WTC11 (cell line): ENCODE data around the gene ALDOB. TPM values are rescaled to one million over a fixed set of nuclear protein-coding genes. Genes with fewer than 3 reads are reported as not detected.

Experiments
- ATAC-seq: fragments of 200-7000 bp; cut with Tn5 transposase; 2 replicates; pipeline ENCODE4 v1.10.0; 2021; ENCODE audit warnings: mild to moderate bottlenecking, moderate library complexity
- CTCF ChIA-PET: fragments of 300-600 bp; sonication (Branson Sonifier 250); formaldehyde crosslinking; loops from one replicate; lab custom pipeline; 2021; ENCODE audit warnings: antibody characterized with exemption; lab: Charles Lee
- POLR2A ChIA-PET: fragments of 350-600 bp; sonication (Branson Sonifier 250); formaldehyde crosslinking; loops from one replicate; lab custom pipeline; 2021; ENCODE audit warnings: antibody characterized with exemption; lab: Charles Lee
- DNase-seq: peaks from one replicate; pipeline ENCODE4 v3.0.0; 2021; ENCODE audit warnings: low spot score
- H3K27ac Mint-ChIP-seq: 2 replicates; pipeline ENCODE4 v1.8.0; 2021; ENCODE audit warnings: mixed read lengths
- H3K27me3 Mint-ChIP-seq: 2 replicates; pipeline ENCODE4 v1.8.0; 2021; ENCODE audit warnings: low read depth, mild to moderate bottlenecking, moderate library complexity, mixed read lengths
- H3K36me3 Mint-ChIP-seq: 2 replicates; pipeline ENCODE4 v1.8.0; 2021; ENCODE audit warnings: mixed read lengths
- H3K4me1 Mint-ChIP-seq: 2 replicates; pipeline ENCODE4 v1.8.0; 2022; ENCODE audit warnings: mixed read lengths
- H3K4me3 Mint-ChIP-seq: 2 replicates; pipeline ENCODE4 v1.8.0; 2021; ENCODE audit warnings: mild to moderate bottlenecking, moderate library complexity, mixed read lengths
- H3K9me3 Mint-ChIP-seq: 2 replicates; pipeline ENCODE4 v1.8.0; 2021; ENCODE audit warnings: mixed read lengths
- CBFB ChIP-seq: sonication (generic); formaldehyde crosslinking; IDR thresholded peaks from 2 replicates; pipeline ENCODE4 v1.8.1; 2022; ENCODE audit warnings: mild to moderate bottlenecking, low read depth, missing genetic modification reagents
- CREM ChIP-seq: sonication (generic); formaldehyde crosslinking; IDR thresholded peaks from 2 replicates; pipeline ENCODE4 v1.8.1; 2022; ENCODE audit warnings: mild to moderate bottlenecking, missing genetic modification reagents, moderate library complexity
- ELF4 ChIP-seq: sonication (generic); formaldehyde crosslinking; IDR thresholded peaks from 2 replicates; pipeline ENCODE4 v1.8.1; 2022; ENCODE audit warnings: low read depth, mild to moderate bottlenecking, moderate library complexity, missing genetic modification reagents
- EMX1 ChIP-seq: fragments of 250-450 bp; sonication (Bioruptor Pico); IDR thresholded peaks from 2 replicates; pipeline ENCODE4 v1.8.0; 2021; ENCODE audit warnings: mild to moderate bottlenecking
- GABPB1 ChIP-seq: sonication (generic); formaldehyde crosslinking; IDR thresholded peaks from 2 replicates; pipeline ENCODE4 v1.8.1; 2023; ENCODE audit warnings: mild to moderate bottlenecking, missing genetic modification reagents
- GTF2I ChIP-seq: fragments of 250-450 bp; sonication (Bioruptor Pico); conservative IDR thresholded peaks from 2 replicates; pipeline ENCODE4 v1.4.0; 2021; ENCODE audit warnings: mild to moderate bottlenecking
- KAT7 ChIP-seq: sonication (generic); formaldehyde crosslinking; IDR thresholded peaks from 2 replicates; pipeline ENCODE4 v1.8.1; 2023; ENCODE audit warnings: missing genetic modification reagents, mild to moderate bottlenecking, borderline replicate concordance
- NFE2L1 ChIP-seq: sonication (generic); formaldehyde crosslinking; IDR thresholded peaks from 2 replicates; pipeline ENCODE4 v1.8.1; 2023; ENCODE audit warnings: missing genetic modification reagents
- NR1H2 ChIP-seq: sonication (generic); formaldehyde crosslinking; IDR thresholded peaks from 2 replicates; pipeline ENCODE4 v1.9.0; 2021; ENCODE audit warnings: mild to moderate bottlenecking, moderate library complexity, missing genetic modification reagents
- SMAD4 ChIP-seq: sonication (generic); formaldehyde crosslinking; IDR thresholded peaks from 2 replicates; pipeline ENCODE4 v1.8.0; 2022; ENCODE audit warnings: mild to moderate bottlenecking, missing genetic modification reagents
- TCF7 ChIP-seq: sonication (generic); formaldehyde crosslinking; IDR thresholded peaks from 2 replicates; pipeline ENCODE4 v1.8.0; 2022; ENCODE audit warnings: mild to moderate bottlenecking, low read depth, missing genetic modification reagents, moderate library complexity
- total RNA-seq: library from RNA; stranded (reverse); gene quantifications from 3 replicates; pipeline ENCODE4 v1.2.3, GENCODE V29; 2021
- TF ChIP-seq, protein P1 (sequence below): sonication (generic); formaldehyde crosslinking; IDR thresholded peaks from 2 replicates; pipeline ENCODE4 v1.8.0; 2022; ENCODE audit warnings: mild to moderate bottlenecking, missing genetic modification reagents
- TF ChIP-seq, protein P2 (sequence below): sonication (generic); formaldehyde crosslinking; IDR thresholded peaks from 2 replicates; pipeline ENCODE4 v1.8.0; 2023; ENCODE audit warnings: missing genetic modification reagents
- TF ChIP-seq, protein P3 (sequence below): sonication (generic); formaldehyde crosslinking; IDR thresholded peaks from 2 replicates; pipeline ENCODE4 v1.8.1; 2022; ENCODE audit warnings: low read depth, missing genetic modification reagents, borderline replicate concordance
- TF ChIP-seq, protein P4 (sequence below): sonication (generic); formaldehyde crosslinking; IDR thresholded peaks from 2 replicates; pipeline ENCODE4 v1.8.1; 2023; ENCODE audit warnings: mild to moderate bottlenecking, missing genetic modification reagents, borderline replicate concordance
- TF ChIP-seq, protein P5 (sequence below): fragments of 250-450 bp; sonication (Bioruptor Pico); IDR thresholded peaks from 2 replicates; pipeline ENCODE4 v1.9.0; 2021; ENCODE audit warnings: mild to moderate bottlenecking
- TF ChIP-seq, protein P6 (sequence below): fragments of 250-450 bp; sonication (Bioruptor Pico); IDR thresholded peaks from 2 replicates; pipeline ENCODE4 v1.8.0; 2021; ENCODE audit warnings: mild to moderate bottlenecking
- TF ChIP-seq, protein P7 (sequence below): sonication (generic); formaldehyde crosslinking; conservative IDR thresholded peaks from 2 replicates; pipeline ENCODE4 v1.8.1; 2023; ENCODE audit warnings: mild to moderate bottlenecking, low read depth, missing genetic modification reagents, moderate library complexity
- TF ChIP-seq, protein P8 (sequence below): fragments of 200-600 bp; IDR thresholded peaks from 2 replicates; pipeline ENCODE4 v1.8.0; 2022; ENCODE audit warnings: antibody characterized with exemption

The ALDOB gene
- total RNA-seq, 1 experiment from 2014 or later = 0.94 TPM

DNA sequence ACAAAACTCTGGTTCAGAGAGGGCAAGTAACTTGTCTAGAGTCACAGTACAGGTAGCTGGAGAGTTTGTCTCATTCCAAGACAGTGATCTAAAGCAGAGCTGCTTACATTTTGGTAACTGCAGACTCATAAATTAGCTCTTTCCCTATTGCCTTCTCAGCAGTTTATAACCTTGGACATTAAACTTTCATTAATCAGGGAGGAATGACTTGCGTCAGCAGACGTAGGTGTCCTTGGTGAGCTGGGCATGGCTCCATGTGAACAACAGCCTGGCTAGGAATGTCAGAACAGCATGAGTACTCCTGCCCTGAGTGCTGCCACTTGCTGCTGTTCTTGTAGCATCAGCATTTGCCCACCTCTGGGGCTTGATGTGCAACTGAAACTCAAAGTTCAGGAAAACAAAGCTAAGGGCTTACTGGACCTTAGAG, 2.2 kb upstream of the ALDOB start:
- no peaks in the 10 kb centered on the region for H3K4me1 Mint-ChIP-seq
- ATAC-seq = no peak
- H3K36me3 Mint-ChIP-seq = no peaks in the 10 kb centered on the region
- H3K4me3 Mint-ChIP-seq = no peak overlapping the region
- DNase-seq = no peak
- H3K27ac Mint-ChIP-seq = no peak overlapping the region
- ChIA-PET POLR2A (no interaction called here), CTCF (interaction anchor here (0.8 to 2.5 kb wide), 2 partner anchors 11 to 130 kb away, joined by 3 to 11 read pairs; no protein-coding TSS in a partner anchor)
- no peaks in the 10 kb centered on the region for H3K27me3 Mint-ChIP-seq
- TF ChIP-seq, protein P1, sequence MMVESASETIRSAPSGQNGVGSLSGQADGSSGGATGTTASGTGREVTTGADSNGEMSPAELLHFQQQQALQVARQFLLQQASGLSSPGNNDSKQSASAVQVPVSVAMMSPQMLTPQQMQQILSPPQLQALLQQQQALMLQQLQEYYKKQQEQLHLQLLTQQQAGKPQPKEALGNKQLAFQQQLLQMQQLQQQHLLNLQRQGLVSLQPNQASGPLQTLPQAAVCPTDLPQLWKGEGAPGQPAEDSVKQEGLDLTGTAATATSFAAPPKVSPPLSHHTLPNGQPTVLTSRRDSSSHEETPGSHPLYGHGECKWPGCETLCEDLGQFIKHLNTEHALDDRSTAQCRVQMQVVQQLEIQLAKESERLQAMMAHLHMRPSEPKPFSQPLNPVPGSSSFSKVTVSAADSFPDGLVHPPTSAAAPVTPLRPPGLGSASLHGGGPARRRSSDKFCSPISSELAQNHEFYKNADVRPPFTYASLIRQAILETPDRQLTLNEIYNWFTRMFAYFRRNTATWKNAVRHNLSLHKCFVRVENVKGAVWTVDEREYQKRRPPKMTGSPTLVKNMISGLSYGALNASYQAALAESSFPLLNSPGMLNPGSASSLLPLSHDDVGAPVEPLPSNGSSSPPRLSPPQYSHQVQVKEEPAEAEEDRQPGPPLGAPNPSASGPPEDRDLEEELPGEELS = no peak
- TF ChIP-seq GTF2I = no peak
- no peak for TF ChIP-seq TCF7
- TF ChIP-seq, protein P2, sequence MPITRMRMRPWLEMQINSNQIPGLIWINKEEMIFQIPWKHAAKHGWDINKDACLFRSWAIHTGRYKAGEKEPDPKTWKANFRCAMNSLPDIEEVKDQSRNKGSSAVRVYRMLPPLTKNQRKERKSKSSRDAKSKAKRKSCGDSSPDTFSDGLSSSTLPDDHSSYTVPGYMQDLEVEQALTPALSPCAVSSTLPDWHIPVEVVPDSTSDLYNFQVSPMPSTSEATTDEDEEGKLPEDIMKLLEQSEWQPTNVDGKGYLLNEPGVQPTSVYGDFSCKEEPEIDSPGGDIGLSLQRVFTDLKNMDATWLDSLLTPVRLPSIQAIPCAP = no peak
- TF ChIP-seq ELF4 = no peak
- TF ChIP-seq GABPB1 (CRISPR knock-in tag) = 0 out of 2 replicates have a peak, but pooled peaks have one; percentile 30
- no peak for TF ChIP-seq NR1H2
- H3K9me3 Mint-ChIP-seq = no peaks in the 10 kb centered on the region

DNA sequence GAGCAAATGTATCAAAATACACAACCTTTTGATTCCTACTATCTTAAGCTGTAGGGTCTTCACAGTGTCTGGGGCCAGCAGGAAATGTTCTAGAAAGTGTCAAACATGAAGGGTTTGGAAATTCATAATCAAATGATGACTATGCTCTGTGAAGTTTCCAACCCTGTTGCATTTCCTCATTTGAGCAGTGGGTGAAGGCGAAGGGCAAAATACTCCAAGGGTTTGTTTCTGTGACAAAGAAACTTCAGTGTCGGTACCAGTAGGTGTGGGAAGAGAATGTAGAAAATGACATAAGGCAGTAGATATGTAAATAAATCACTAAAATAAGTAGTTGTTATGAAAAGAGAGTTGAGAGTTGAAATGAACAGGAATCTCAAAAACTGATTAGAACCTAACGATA, 576 bp downstream of the ALDOB start:
- Mint-ChIP-seq H3K36me3 (no peaks in the 10 kb centered on the region), H3K4me1 (no peaks in the 10 kb centered on the region), H3K4me3 (no peak overlapping the region), H3K27ac (no peak overlapping the region), H3K9me3 (no peaks in the 10 kb centered on the region), H3K27me3 (peaks cover 5% of the 10 kb centered on the region)
- DNase-seq (no peak), ATAC-seq (no peak)
- ChIA-PET POLR2A (no interaction called here), CTCF (interaction anchor here (1.5 kb wide), 1 partner anchor 14 kb away, joined by 6 read pairs; no protein-coding TSS in a partner anchor)
- TF ChIP-seq NFE2L1 (CRISPR knock-in tag) = no peak
- no peak for TF ChIP-seq EMX1 (CRISPR knock-in tag)
- TF ChIP-seq, protein P3, sequence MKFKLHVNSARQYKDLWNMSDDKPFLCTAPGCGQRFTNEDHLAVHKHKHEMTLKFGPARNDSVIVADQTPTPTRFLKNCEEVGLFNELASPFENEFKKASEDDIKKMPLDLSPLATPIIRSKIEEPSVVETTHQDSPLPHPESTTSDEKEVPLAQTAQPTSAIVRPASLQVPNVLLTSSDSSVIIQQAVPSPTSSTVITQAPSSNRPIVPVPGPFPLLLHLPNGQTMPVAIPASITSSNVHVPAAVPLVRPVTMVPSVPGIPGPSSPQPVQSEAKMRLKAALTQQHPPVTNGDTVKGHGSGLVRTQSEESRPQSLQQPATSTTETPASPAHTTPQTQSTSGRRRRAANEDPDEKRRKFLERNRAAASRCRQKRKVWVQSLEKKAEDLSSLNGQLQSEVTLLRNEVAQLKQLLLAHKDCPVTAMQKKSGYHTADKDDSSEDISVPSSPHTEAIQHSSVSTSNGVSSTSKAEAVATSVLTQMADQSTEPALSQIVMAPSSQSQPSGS (CRISPR knock-in tag) = no peak
- TF ChIP-seq, protein P1 = no peak
- TF ChIP-seq KAT7 (CRISPR knock-in tag) = no peak
- no peak for TF ChIP-seq CREM (CRISPR knock-in tag)
- TF ChIP-seq, protein P4, sequence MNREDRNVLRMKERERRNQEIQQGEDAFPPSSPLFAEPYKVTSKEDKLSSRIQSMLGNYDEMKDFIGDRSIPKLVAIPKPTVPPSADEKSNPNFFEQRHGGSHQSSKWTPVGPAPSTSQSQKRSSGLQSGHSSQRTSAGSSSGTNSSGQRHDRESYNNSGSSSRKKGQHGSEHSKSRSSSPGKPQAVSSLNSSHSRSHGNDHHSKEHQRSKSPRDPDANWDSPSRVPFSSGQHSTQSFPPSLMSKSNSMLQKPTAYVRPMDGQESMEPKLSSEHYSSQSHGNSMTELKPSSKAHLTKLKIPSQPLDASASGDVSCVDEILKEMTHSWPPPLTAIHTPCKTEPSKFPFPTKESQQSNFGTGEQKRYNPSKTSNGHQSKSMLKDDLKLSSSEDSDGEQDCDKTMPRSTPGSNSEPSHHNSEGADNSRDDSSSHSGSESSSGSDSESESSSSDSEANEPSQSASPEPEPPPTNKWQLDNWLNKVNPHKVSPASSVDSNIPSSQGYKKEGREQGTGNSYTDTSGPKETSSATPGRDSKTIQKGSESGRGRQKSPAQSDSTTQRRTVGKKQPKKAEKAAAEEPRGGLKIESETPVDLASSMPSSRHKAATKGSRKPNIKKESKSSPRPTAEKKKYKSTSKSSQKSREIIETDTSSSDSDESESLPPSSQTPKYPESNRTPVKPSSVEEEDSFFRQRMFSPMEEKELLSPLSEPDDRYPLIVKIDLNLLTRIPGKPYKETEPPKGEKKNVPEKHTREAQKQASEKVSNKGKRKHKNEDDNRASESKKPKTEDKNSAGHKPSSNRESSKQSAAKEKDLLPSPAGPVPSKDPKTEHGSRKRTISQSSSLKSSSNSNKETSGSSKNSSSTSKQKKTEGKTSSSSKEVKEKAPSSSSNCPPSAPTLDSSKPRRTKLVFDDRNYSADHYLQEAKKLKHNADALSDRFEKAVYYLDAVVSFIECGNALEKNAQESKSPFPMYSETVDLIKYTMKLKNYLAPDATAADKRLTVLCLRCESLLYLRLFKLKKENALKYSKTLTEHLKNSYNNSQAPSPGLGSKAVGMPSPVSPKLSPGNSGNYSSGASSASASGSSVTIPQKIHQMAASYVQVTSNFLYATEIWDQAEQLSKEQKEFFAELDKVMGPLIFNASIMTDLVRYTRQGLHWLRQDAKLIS = no peak
- TF ChIP-seq, protein P5, sequence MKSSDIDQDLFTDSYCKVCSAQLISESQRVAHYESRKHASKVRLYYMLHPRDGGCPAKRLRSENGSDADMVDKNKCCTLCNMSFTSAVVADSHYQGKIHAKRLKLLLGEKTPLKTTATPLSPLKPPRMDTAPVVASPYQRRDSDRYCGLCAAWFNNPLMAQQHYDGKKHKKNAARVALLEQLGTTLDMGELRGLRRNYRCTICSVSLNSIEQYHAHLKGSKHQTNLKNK (CRISPR knock-in tag) = no peak
- TF ChIP-seq, protein P6, sequence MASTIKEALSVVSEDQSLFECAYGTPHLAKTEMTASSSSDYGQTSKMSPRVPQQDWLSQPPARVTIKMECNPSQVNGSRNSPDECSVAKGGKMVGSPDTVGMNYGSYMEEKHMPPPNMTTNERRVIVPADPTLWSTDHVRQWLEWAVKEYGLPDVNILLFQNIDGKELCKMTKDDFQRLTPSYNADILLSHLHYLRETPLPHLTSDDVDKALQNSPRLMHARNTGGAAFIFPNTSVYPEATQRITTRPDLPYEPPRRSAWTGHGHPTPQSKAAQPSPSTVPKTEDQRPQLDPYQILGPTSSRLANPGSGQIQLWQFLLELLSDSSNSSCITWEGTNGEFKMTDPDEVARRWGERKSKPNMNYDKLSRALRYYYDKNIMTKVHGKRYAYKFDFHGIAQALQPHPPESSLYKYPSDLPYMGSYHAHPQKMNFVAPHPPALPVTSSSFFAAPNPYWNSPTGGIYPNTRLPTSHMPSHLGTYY = no peak
- TF ChIP-seq, protein P7, sequence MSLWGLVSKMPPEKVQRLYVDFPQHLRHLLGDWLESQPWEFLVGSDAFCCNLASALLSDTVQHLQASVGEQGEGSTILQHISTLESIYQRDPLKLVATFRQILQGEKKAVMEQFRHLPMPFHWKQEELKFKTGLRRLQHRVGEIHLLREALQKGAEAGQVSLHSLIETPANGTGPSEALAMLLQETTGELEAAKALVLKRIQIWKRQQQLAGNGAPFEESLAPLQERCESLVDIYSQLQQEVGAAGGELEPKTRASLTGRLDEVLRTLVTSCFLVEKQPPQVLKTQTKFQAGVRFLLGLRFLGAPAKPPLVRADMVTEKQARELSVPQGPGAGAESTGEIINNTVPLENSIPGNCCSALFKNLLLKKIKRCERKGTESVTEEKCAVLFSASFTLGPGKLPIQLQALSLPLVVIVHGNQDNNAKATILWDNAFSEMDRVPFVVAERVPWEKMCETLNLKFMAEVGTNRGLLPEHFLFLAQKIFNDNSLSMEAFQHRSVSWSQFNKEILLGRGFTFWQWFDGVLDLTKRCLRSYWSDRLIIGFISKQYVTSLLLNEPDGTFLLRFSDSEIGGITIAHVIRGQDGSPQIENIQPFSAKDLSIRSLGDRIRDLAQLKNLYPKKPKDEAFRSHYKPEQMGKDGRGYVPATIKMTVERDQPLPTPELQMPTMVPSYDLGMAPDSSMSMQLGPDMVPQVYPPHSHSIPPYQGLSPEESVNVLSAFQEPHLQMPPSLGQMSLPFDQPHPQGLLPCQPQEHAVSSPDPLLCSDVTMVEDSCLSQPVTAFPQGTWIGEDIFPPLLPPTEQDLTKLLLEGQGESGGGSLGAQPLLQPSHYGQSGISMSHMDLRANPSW (CRISPR knock-in tag) = no peak
- no peak for TF ChIP-seq CBFB (CRISPR knock-in tag)
- TF ChIP-seq, protein P8, sequence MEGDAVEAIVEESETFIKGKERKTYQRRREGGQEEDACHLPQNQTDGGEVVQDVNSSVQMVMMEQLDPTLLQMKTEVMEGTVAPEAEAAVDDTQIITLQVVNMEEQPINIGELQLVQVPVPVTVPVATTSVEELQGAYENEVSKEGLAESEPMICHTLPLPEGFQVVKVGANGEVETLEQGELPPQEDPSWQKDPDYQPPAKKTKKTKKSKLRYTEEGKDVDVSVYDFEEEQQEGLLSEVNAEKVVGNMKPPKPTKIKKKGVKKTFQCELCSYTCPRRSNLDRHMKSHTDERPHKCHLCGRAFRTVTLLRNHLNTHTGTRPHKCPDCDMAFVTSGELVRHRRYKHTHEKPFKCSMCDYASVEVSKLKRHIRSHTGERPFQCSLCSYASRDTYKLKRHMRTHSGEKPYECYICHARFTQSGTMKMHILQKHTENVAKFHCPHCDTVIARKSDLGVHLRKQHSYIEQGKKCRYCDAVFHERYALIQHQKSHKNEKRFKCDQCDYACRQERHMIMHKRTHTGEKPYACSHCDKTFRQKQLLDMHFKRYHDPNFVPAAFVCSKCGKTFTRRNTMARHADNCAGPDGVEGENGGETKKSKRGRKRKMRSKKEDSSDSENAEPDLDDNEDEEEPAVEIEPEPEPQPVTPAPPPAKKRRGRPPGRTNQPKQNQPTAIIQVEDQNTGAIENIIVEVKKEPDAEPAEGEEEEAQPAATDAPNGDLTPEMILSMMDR = no peak
- TF ChIP-seq SMAD4 = no peak
